GM23338 (cell line): ENCODE data around the gene ZBP1. TPM values are rescaled to one million over a fixed set of nuclear protein-coding genes. Genes with fewer than 3 reads are reported as not detected.

Source experiments
- ATAC-seq: fragments of 200-7000 bp; cut with Tn5 transposase; 3 replicates; pipeline ENCODE4 v1.9.1; 2020
- DNase-seq: peaks from one replicate; pipeline ENCODE4 v3.0.0-alpha.2; 2015; ENCODE audit warnings: low spot score
- H2AFZ ChIP-seq: fragments of 200-600 bp; sonication (generic); 2 replicates; pipeline ENCODE4 v1.8.0; 2016; ENCODE audit warnings: antibody characterized with exemption, mild to moderate bottlenecking, moderate library complexity
- H3F3A ChIP-seq: fragments of 200-600 bp; sonication (generic); replicated peaks from 2 replicates; pipeline ENCODE4 v1.8.0; 2017; ENCODE audit warnings: antibody characterized with exemption, mixed run types, low read depth
- H3K27ac ChIP-seq: fragments of 200-600 bp; sonication (generic); 2 replicates; pipeline ENCODE4 v1.6.1; 2016; ENCODE audit warnings: low read depth
- H3K27me3 ChIP-seq: fragments of 200-600 bp; sonication (generic); 2 replicates; pipeline ENCODE4 v1.8.0; 2016; ENCODE audit warnings: mild to moderate bottlenecking, mixed run types, moderate library complexity; ENCODE audit not compliant: insufficient read depth
- H3K36me3 ChIP-seq: fragments of 200-600 bp; sonication (generic); 2 replicates; pipeline ENCODE4 v1.8.0; 2016; ENCODE audit warnings: mild to moderate bottlenecking; ENCODE audit not compliant: insufficient read depth
- H3K4me1 ChIP-seq: fragments of 200-600 bp; sonication (generic); 2 replicates; pipeline ENCODE4 v1.8.0; 2016; ENCODE audit warnings: mild to moderate bottlenecking, moderate library complexity; ENCODE audit not compliant: insufficient read depth
- H3K4me2 ChIP-seq: fragments of 200-600 bp; sonication (generic); 2 replicates; pipeline ENCODE4 v1.7.1; 2017; ENCODE audit warnings: mixed run types
- H3K4me3 ChIP-seq: fragments of 200-600 bp; sonication (generic); 2 replicates; pipeline ENCODE4 v1.6.1; 2016; ENCODE audit warnings: mixed run types
- H3K79me2 ChIP-seq: fragments of 200-600 bp; sonication (generic); replicated peaks from 2 replicates; pipeline ENCODE4 v1.8.0; 2017; ENCODE audit warnings: mild to moderate bottlenecking; ENCODE audit not compliant: insufficient read depth
- H3K9me2 ChIP-seq: fragments of 200-600 bp; sonication (generic); 2 replicates; pipeline ENCODE4 v1.8.0; 2017; ENCODE audit not compliant: insufficient read depth
- H4K20me1 ChIP-seq: fragments of 200-600 bp; sonication (generic); replicated peaks from 2 replicates; pipeline ENCODE4 v1.8.0; 2017; ENCODE audit warnings: mild to moderate bottlenecking; ENCODE audit not compliant: insufficient read depth
- H3K27ac Mint-ChIP-seq: 2 replicates; pipeline ENCODE4 v1.8.0; 2020; ENCODE audit warnings: inconsistent platforms, mild to moderate bottlenecking, moderate library complexity, mixed read lengths
- H3K27me3 Mint-ChIP-seq: 3 replicates; pipeline ENCODE4 v1.8.0; 2022; ENCODE audit warnings: low read depth, mild to moderate bottlenecking, moderate library complexity, mixed read lengths, inconsistent platforms; ENCODE audit not compliant: insufficient read depth, poor library complexity
- H3K36me3 Mint-ChIP-seq: 3 replicates; pipeline ENCODE4 v1.8.0; 2021; ENCODE audit warnings: low read depth, mild to moderate bottlenecking, inconsistent platforms, moderate library complexity, mixed read lengths
- H3K4me1 Mint-ChIP-seq: 3 replicates; pipeline ENCODE4 v1.8.0; 2020; ENCODE audit warnings: mild to moderate bottlenecking, inconsistent platforms, mixed read lengths
- H3K4me3 Mint-ChIP-seq: 3 replicates; pipeline ENCODE4 v1.8.0; 2021; ENCODE audit warnings: moderate library complexity, mild to moderate bottlenecking, inconsistent platforms, mixed read lengths
- H3K9me3 Mint-ChIP-seq: 3 replicates; pipeline ENCODE4 v1.8.0; 2020; ENCODE audit warnings: moderate library complexity, mild to moderate bottlenecking, inconsistent platforms, mixed read lengths
- CREB1 ChIP-seq: fragments of 250-450 bp; sonication (Bioruptor Pico); IDR thresholded peaks from 2 replicates; pipeline ENCODE4 v1.5.0; 2020; ENCODE audit warnings: low read depth, mild to moderate bottlenecking, moderate library complexity
- ETS1 ChIP-seq: IDR thresholded peaks from 2 replicates; pipeline ENCODE4 v1.6.1; 2016; ENCODE audit warnings: antibody characterized with exemption
- EZH2 ChIP-seq: fragments of 200-600 bp; sonication (generic); IDR thresholded peaks from one replicate; pipeline ENCODE4 v1.8.0; 2017; ENCODE audit warnings: antibody characterized with exemption, mild to moderate bottlenecking, low read depth; ENCODE audit not compliant: unreplicated experiment
- EZH2phosphoT487 ChIP-seq: fragments of 200-600 bp; sonication (generic); IDR thresholded peaks from one replicate; pipeline ENCODE4 v1.8.1; 2018; ENCODE audit warnings: antibody characterized with exemption; ENCODE audit not compliant: unreplicated experiment
- JUNB ChIP-seq: IDR thresholded peaks from one replicate; pipeline ENCODE4 v1.6.1; 2016; ENCODE audit warnings: antibody characterized with exemption; ENCODE audit not compliant: unreplicated experiment
- NANOG ChIP-seq: IDR thresholded peaks from 2 replicates; pipeline ENCODE4 v1.6.1; 2016; ENCODE audit warnings: antibody characterized with exemption, borderline replicate concordance
- POLR2AphosphoS5 ChIP-seq: IDR thresholded peaks from 2 replicates; pipeline ENCODE4 v1.6.1; 2016; ENCODE audit warnings: antibody characterized with exemption, low read depth
- REST ChIP-seq: IDR thresholded peaks from one replicate; pipeline ENCODE4 v1.6.1; 2018; ENCODE audit warnings: antibody characterized with exemption; ENCODE audit not compliant: unreplicated experiment
- STAT1 ChIP-seq: IDR thresholded peaks from one replicate; pipeline ENCODE4 v1.6.1; 2016; ENCODE audit warnings: antibody characterized with exemption; ENCODE audit not compliant: unreplicated experiment
- ZNF114 ChIP-seq: fragments of 250-450 bp; sonication (Bioruptor Pico); IDR thresholded peaks from 2 replicates; pipeline ENCODE4 v1.5.0; 2020; ENCODE audit warnings: mild to moderate bottlenecking, moderate library complexity
- ZNF331 ChIP-seq: fragments of 250-450 bp; sonication (Bioruptor Pico); IDR thresholded peaks from 2 replicates; pipeline ENCODE4 v1.5.0; 2020; ENCODE audit warnings: low read depth, mild to moderate bottlenecking, moderate library complexity
- ZNF462 ChIP-seq: fragments of 250-450 bp; sonication (Bioruptor Pico); IDR thresholded peaks from 2 replicates; pipeline ENCODE4 v1.5.0; 2020; ENCODE audit warnings: mild to moderate bottlenecking, moderate library complexity
- polyA plus RNA-seq: library from polyadenylated mRNA; unstranded; fragments of >200 nt; fragmentation: Nextera tagmentation; extraction: Ambion mirVana; gene quantifications from 2 replicates; pipeline ENCODE4 v1.2.1, GENCODE V29; 2016
- total RNA-seq: library from RNA; depleted of rRNA; stranded (reverse); fragments of >200 nt; shearing (Covaris generic); gene quantifications from 2 replicates; pipeline ENCODE4 v1.2.3, GENCODE V29; 2014
- TF ChIP-seq, protein P1 (sequence below), 2 experiments: fragments of 200-600 bp in 1 of 2; sonication (generic) in 1 of 2; conservative IDR thresholded peaks; 2 replicates each; pipeline versions ENCODE4 v1.5.1 to v1.6.1; 2016 to 2017; ENCODE audit warnings: antibody characterized with exemption in 2 of 2, low read depth in 2 of 2, mild to moderate bottlenecking in 2 of 2, moderate library complexity in 1 of 2

Gene ZBP1
- total and polyA plus RNA-seq, 2 experiments from 2014 or later, result not detected

DNA sequence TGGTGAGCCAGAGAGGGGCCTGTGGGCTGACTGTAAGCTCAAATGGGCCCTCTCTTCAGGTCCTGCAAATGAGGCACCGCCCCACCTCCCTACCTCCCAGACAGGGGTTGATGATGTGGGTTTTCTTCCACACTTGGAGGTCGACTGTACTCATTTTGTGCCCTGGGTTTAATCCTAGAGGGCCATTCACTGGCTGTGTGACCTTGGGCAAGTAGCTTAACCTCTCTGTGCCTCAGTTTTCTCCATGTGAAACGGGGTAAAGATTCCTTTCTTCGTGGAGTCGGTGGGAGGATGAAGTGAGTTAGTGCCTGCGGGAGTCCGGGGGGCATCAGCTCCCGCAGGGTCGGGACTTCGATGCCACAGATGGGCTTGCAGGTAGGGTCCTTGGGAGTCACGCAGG, 23.9 kb downstream of the ZBP1 start:
- H3K36me3 Mint-ChIP-seq, result no peaks in the 10 kb centered on the region
- H3K4me3 Mint-ChIP-seq, result no peak overlapping the region
- Histone ChIP-seq H3K27ac (no peak overlapping the region), H3K27me3 (no peaks in the 10 kb centered on the region), H3K4me3 (no peak overlapping the region), H3K36me3 (no peaks in the 10 kb centered on the region), H3K9me2 (no peaks in the 10 kb centered on the region), H2AFZ (peak overlapping the region; percentile 95), H4K20me1 (no peaks in the 10 kb centered on the region), H3K79me2 (no peaks in the 10 kb centered on the region), H3K4me2 (0 out of 2 replicates have a peak overlapping the region, but pooled peaks have one; percentile 78), H3K4me1 (no peaks in the 10 kb centered on the region; the same call in 1 of the 2 replicates), H3F3A (0 out of 2 replicates have a peak, but pooled peaks cover 3% of the 10 kb centered on the region)
- H3K27me3 Mint-ChIP-seq, result peaks cover 18% of the 10 kb centered on the region
- DNase-seq, result no peak
- TF ChIP-seq EZH2 (no peak), ZNF462 (no peak), CREB1 (CRISPR knock-in tag) (no peak), ZNF331 (CRISPR knock-in tag) (no peak), REST (no peak), STAT1 (no peak), JUNB (no peak), ZNF114 (no peak), NANOG (no peak), EZH2phosphoT487 (no peak), ETS1 (no peak), POLR2AphosphoS5 (no peak)
- TF ChIP-seq, protein P1, sequence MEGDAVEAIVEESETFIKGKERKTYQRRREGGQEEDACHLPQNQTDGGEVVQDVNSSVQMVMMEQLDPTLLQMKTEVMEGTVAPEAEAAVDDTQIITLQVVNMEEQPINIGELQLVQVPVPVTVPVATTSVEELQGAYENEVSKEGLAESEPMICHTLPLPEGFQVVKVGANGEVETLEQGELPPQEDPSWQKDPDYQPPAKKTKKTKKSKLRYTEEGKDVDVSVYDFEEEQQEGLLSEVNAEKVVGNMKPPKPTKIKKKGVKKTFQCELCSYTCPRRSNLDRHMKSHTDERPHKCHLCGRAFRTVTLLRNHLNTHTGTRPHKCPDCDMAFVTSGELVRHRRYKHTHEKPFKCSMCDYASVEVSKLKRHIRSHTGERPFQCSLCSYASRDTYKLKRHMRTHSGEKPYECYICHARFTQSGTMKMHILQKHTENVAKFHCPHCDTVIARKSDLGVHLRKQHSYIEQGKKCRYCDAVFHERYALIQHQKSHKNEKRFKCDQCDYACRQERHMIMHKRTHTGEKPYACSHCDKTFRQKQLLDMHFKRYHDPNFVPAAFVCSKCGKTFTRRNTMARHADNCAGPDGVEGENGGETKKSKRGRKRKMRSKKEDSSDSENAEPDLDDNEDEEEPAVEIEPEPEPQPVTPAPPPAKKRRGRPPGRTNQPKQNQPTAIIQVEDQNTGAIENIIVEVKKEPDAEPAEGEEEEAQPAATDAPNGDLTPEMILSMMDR (conservative IDR thresholded peaks at IDR 0.05; ENCODE audit: low read depth in 2 of 2), result no peak
- no peaks in the 10 kb centered on the region; the same call in 2 of the 3 replicates for H3K9me3 Mint-ChIP-seq
- no peak for ATAC-seq
- H3K27ac Mint-ChIP-seq, result no peak overlapping the region
- H3K4me1 Mint-ChIP-seq, result peaks cover 10% of the 10 kb centered on the region
